ENCODE measurements around the gene WDR72.

DNA sequence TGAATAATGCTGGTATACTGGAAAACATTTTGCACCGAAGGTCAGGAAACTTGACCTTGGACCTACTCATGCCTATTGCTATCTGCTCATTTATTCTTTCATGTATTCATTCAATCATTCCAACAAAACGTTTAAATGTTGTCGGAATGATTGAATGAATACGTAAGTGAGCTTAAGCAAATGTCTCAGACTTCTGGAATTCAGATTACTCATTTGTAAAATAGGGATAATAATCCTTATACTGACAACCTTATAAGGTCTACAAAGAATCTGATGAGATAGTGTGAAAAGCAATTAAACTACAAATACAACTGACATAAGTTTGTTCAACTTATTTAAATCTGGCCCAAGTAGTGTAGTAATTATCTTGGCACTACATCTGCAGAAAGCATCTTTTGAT lies 288.7 kb downstream of the WDR72 start:
- TF ChIP-seq, protein P1, sequence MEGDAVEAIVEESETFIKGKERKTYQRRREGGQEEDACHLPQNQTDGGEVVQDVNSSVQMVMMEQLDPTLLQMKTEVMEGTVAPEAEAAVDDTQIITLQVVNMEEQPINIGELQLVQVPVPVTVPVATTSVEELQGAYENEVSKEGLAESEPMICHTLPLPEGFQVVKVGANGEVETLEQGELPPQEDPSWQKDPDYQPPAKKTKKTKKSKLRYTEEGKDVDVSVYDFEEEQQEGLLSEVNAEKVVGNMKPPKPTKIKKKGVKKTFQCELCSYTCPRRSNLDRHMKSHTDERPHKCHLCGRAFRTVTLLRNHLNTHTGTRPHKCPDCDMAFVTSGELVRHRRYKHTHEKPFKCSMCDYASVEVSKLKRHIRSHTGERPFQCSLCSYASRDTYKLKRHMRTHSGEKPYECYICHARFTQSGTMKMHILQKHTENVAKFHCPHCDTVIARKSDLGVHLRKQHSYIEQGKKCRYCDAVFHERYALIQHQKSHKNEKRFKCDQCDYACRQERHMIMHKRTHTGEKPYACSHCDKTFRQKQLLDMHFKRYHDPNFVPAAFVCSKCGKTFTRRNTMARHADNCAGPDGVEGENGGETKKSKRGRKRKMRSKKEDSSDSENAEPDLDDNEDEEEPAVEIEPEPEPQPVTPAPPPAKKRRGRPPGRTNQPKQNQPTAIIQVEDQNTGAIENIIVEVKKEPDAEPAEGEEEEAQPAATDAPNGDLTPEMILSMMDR (IDR thresholded peaks at IDR 0.05), result no peak
- TF ChIP-seq POLR2A (IDR thresholded peaks at IDR 0.05) (no peak), EP300 (IDR thresholded peaks at IDR 0.05) (no peak)

All from ovary (tissue), 3 donors.